Measurements from ENCODE around the gene ELAVL3. TPM values are rescaled to one million over a fixed set of nuclear protein-coding genes. Genes with fewer than 3 reads are reported as not detected.

ELAVL3 gene
- polyA plus RNA-seq, 1 of the 3 experiments (the other 2 are of a cell fraction), result 0.48 TPM

- H3K27ac ChIP-seq (ENCODE audit: low read depth in 2 of 2, low read length in 1 of 2), result no peak overlapping the region
- no peaks in the 10 kb centered on the region for H3K27me3 ChIP-seq (ENCODE audit: insufficient read depth)
- CTCF ChIA-PET, result interaction anchor here (1.0 kb wide), 1 partner anchor 37 kb away, joined by 4 read pairs; no protein-coding TSS in a partner anchor
- H3K9me3 ChIP-seq, result no peaks in the 10 kb centered on the region
- TF ChIP-seq FOXJ3 (CRISPR knock-in tag; IDR thresholded peaks at IDR 0.05) (no peak), CHD2 (IDR thresholded peaks at IDR 0.05; ENCODE audit: low read length, partially characterized antibody) (no peak), RFX5 (IDR thresholded peaks at IDR 0.05; ENCODE audit: low read length) (no peak), EZH2phosphoT487 (IDR thresholded peaks at IDR 0.05; ENCODE audit: borderline replicate concordance, low read depth) (no peak), FOSL2 (IDR thresholded peaks at IDR 0.05; ENCODE audit: borderline replicate concordance, low read depth) (no peak), MEF2A (IDR thresholded peaks at IDR 0.05; ENCODE audit: borderline replicate concordance, low read depth) (no peak), JUND (IDR thresholded peaks at IDR 0.05) (no peak), USF1 (IDR thresholded peaks at IDR 0.05; ENCODE audit: borderline replicate concordance, low read depth) (no peak), USF2 (IDR thresholded peaks at IDR 0.05; ENCODE audit: borderline replicate concordance, low read depth, low read length) (no peak), TCF12 (IDR thresholded peaks at IDR 0.05) (no peak), MXI1 (IDR thresholded peaks at IDR 0.05; ENCODE audit: low read depth, low read length) (no peak), POLR2AphosphoS5 (IDR thresholded peaks at IDR 0.05; ENCODE audit: low read depth, low read length) (no peak), SIN3A (IDR thresholded peaks at IDR 0.05; ENCODE audit: borderline replicate concordance, low read depth, low read length) (no peak)
- H3K79me2 ChIP-seq (ENCODE audit: insufficient read depth), result no peaks in the 10 kb centered on the region
- no peaks in the 10 kb centered on the region for H3K4me1 ChIP-seq (ENCODE audit: control insufficient read depth in 1 of 2, insufficient read depth in 2 of 2, low read depth in 1 of 2, low read length in 1 of 2)
- no peak for DNase-seq
- POLR2A ChIA-PET, result interaction anchor here (0.7 kb wide), 1 partner anchor 71 kb away, joined by 3 read pairs; no protein-coding TSS in a partner anchor
- no peak overlapping the region for H3K4me3 ChIP-seq (ENCODE audit: low read depth in 2 of 2, low read length in 1 of 2)
- no peak overlapping the region for H3K4me2 ChIP-seq
- WGBS (ENCODE audit: low lambda C conversion rate), result 100% methylated on average over 4 of the region's 7 CpGs
- no peaks in the 10 kb centered on the region for H3F3A ChIP-seq (replicated peaks; ENCODE audit: insufficient read depth)
- H3K9ac ChIP-seq, result no peak overlapping the region
- H2AFZ ChIP-seq (ENCODE audit: low read depth), result no peak overlapping the region
- H3K36me3 ChIP-seq (replicated peaks in 1 of 2; ENCODE audit: control insufficient read depth in 1 of 2, insufficient read depth in 2 of 2, low read length in 1 of 2), result no peaks in the 10 kb centered on the region
- no peaks in the 10 kb centered on the region for H4K20me1 ChIP-seq (ENCODE audit: insufficient read depth)
- no peaks in the 10 kb centered on the region for H3K9me2 ChIP-seq
Measured at GRCh38 chr19:11489378-11489777, 8.5 kb upstream of the ELAVL3 start.

GRCh38 chr19:11486661-11487503 lies 6.0 kb upstream of the ELAVL3 start:
- Histone ChIP-seq H3K9me3 (no peaks in the 10 kb centered on the region), H3K9me2 (no peaks in the 10 kb centered on the region), H3F3A (replicated peaks; ENCODE audit: insufficient read depth) (no peaks in the 10 kb centered on the region), H3K36me3 (replicated peaks in 1 of 2; ENCODE audit: control insufficient read depth in 1 of 2, insufficient read depth in 2 of 2, low read length in 1 of 2) (no peaks in the 10 kb centered on the region), H3K4me1 (ENCODE audit: control insufficient read depth in 1 of 2, insufficient read depth in 2 of 2, low read depth in 1 of 2, low read length in 1 of 2) (peaks cover 0 to 3% of the 10 kb centered on the region in 2 experiments; a peak in 1 of 4 replicates), H3K9ac (no peak overlapping the region), H3K27me3 (ENCODE audit: insufficient read depth) (no peaks in the 10 kb centered on the region; the same call in 1 of the 2 replicates), H3K4me3 (ENCODE audit: low read depth in 2 of 2, low read length in 1 of 2) (no peak overlapping the region), H3K4me2 (no peak overlapping the region), H3K79me2 (ENCODE audit: insufficient read depth) (no peaks in the 10 kb centered on the region), H3K27ac (ENCODE audit: low read depth in 2 of 2, low read length in 1 of 2) (no peak overlapping the region), H4K20me1 (ENCODE audit: insufficient read depth) (no peaks in the 10 kb centered on the region), H2AFZ (ENCODE audit: low read depth) (no peak overlapping the region)
- DNase-seq, result peak; percentile 29
- no peak for TF ChIP-seq RXRA (IDR thresholded peaks at IDR 0.05; ENCODE audit: borderline replicate concordance, low read depth)
- TF ChIP-seq TCF12 (IDR thresholded peaks at IDR 0.05), result no peak
- TF ChIP-seq NRF1 (IDR thresholded peaks at IDR 0.05; ENCODE audit: low read depth, low read length), result no peak
- no peak for TF ChIP-seq FOSL2 (IDR thresholded peaks at IDR 0.05; ENCODE audit: borderline replicate concordance, low read depth)
- TF ChIP-seq SIN3A (IDR thresholded peaks at IDR 0.05; ENCODE audit: borderline replicate concordance, low read depth, low read length), result no peak
- TF ChIP-seq CTCF (IDR thresholded peaks at IDR 0.05), result no peak
- no peak for TF ChIP-seq FOXJ3 (CRISPR knock-in tag; IDR thresholded peaks at IDR 0.05)
- no peak for TF ChIP-seq IRF3 (IDR thresholded peaks at IDR 0.05; ENCODE audit: low read depth, low read length)
- TF ChIP-seq RAD21 (IDR thresholded peaks at IDR 0.05; ENCODE audit: low read length), result no peak
- no peak for TF ChIP-seq PBX3 (IDR thresholded peaks at IDR 0.05)
- POLR2A ChIA-PET, result interaction anchor here (0.6 kb wide), 1 partner anchor 23 kb away, joined by 3 read pairs; no protein-coding TSS in a partner anchor
- CTCF ChIA-PET, result interaction anchor here (1.2 kb wide), 1 partner anchor 35 kb away, joined by 3 read pairs; no protein-coding TSS in a partner anchor
- 95% methylated on average over 26 of the region's 45 CpGs for WGBS (ENCODE audit: low lambda C conversion rate)

All from SK-N-SH (cell line).